H1 (cell line): ENCODE measurements around the gene PGLYRP1. TPM values are rescaled to one million over a fixed set of nuclear protein-coding genes. Genes with fewer than 3 reads are reported as not detected.

Experiments used
- CTCF ChIA-PET: fragments of 300-600 bp; sonication (Branson Sonifier 250); formaldehyde crosslinking; loops from one replicate; lab custom pipeline; 2021; ENCODE audit not compliant: partially characterized antibody; lab: Charles Lee
- POLR2A ChIA-PET: fragments of 300-600 bp; sonication (Branson Sonifier 250); formaldehyde crosslinking; loops from one replicate; lab custom pipeline; 2021; ENCODE audit warnings: inconsistent platforms; ENCODE audit not compliant: partially characterized antibody; lab: Charles Lee
- DNase-seq, 2 experiments: peaks; one replicate each; pipeline versions ENCODE4 v3.0.0 to v3.0.0-alpha.2; 2010 to 2022; ENCODE audit warnings: low spot score in 2 of 2, low read depth in 1 of 2, mixed read lengths in 1 of 2
- FAIRE-seq: peaks from 2 replicates; lab custom pipeline; 2011; peaks lifted over from hg19 to GRCh38; lab: Jason Lieb, UNC
- H2AFZ ChIP-seq: 2 replicates; pipeline ENCODE4 v1.8.1; 2012; ENCODE audit warnings: low read length, inconsistent platforms
- H2AK5ac ChIP-seq: 2 replicates; pipeline ENCODE4 v1.6.1; 2013; ENCODE audit warnings: low read depth, low read length
- H2BK120ac ChIP-seq: replicated peaks from 2 replicates; pipeline ENCODE3; 2013; ENCODE audit warnings: low read depth, low read length, inconsistent platforms
- H2BK12ac ChIP-seq: 2 replicates; pipeline ENCODE4 v1.6.1; 2013; ENCODE audit warnings: low read depth, low read length
- H2BK15ac ChIP-seq: 2 replicates; pipeline ENCODE4 v1.6.1; 2013; ENCODE audit warnings: low read length
- H2BK20ac ChIP-seq: 2 replicates; pipeline ENCODE4 v1.6.1; 2013; ENCODE audit warnings: low read length
- H2BK5ac ChIP-seq: 2 replicates; pipeline ENCODE4 v1.6.1; 2013; ENCODE audit warnings: low read depth, low read length
- H3K14ac ChIP-seq: 2 replicates; pipeline ENCODE4 v1.6.1; 2013; ENCODE audit warnings: inconsistent platforms; ENCODE audit not compliant: insufficient read length
- H3K18ac ChIP-seq: 2 replicates; pipeline ENCODE4 v1.6.1; 2013; ENCODE audit warnings: low read length; ENCODE audit errors: extremely low read depth
- H3K23ac ChIP-seq: 2 replicates; pipeline ENCODE4 v1.6.1; 2013; ENCODE audit warnings: inconsistent platforms; ENCODE audit not compliant: insufficient read length
- H3K23me2 ChIP-seq: 2 replicates; pipeline ENCODE4 v1.6.1; 2013; ENCODE audit warnings: low read depth, low read length
- H3K27ac ChIP-seq: 2 replicates; pipeline ENCODE4 v1.6.1; 2011; ENCODE audit warnings: low read depth, low read length, inconsistent platforms
- H3K27me3 ChIP-seq, 4 experiments: replicated peaks in 1 of 4; 1 replicate in 1 of 4; 2 replicates in 3 of 4; pipeline versions ENCODE4 v1.6.1 to v1.8.1; 2011 to 2013; ENCODE audit warnings: low read length in 3 of 4, mild to moderate bottlenecking in 3 of 4, inconsistent platforms in 2 of 4, mixed read lengths in 2 of 4, moderate library complexity in 1 of 4; ENCODE audit not compliant: control insufficient read depth in 3 of 4, insufficient read depth in 3 of 4; ENCODE audit errors: extremely low read depth in 1 of 4
- H3K36me3 ChIP-seq, 4 experiments: 2 replicates each; pipeline versions ENCODE4 v1.6.1 to v1.8.1; 2011 to 2013; ENCODE audit warnings: mild to moderate bottlenecking in 4 of 4, low read length in 3 of 4, moderate library complexity in 2 of 4, control low read depth in 1 of 4, inconsistent platforms in 1 of 4; ENCODE audit not compliant: insufficient read depth in 4 of 4, control insufficient read depth in 2 of 4
- H3K4ac ChIP-seq: replicated peaks from 2 replicates; pipeline ENCODE3; 2013; ENCODE audit warnings: low read length, low read depth, mixed read lengths, inconsistent platforms; ENCODE audit not compliant: insufficient read length
- H3K4me1 ChIP-seq, 4 experiments: replicated peaks in 1 of 4; 1 replicate in 1 of 4; 2 replicates in 3 of 4; pipeline versions ENCODE4 v1.6.1 to v1.8.1; 2011 to 2013; ENCODE audit warnings: low read length in 3 of 4, inconsistent platforms in 2 of 4, mixed read lengths in 1 of 4; ENCODE audit not compliant: insufficient read depth in 4 of 4, control insufficient read depth in 3 of 4
- H3K4me2 ChIP-seq, 2 experiments: 2 replicates each; pipeline versions ENCODE4 v1.6.1 to v1.8.1; 2011 to 2013; ENCODE audit warnings: low read depth in 2 of 2, low read length in 2 of 2, control low read depth in 1 of 2, inconsistent platforms in 1 of 2, mild to moderate bottlenecking in 1 of 2; ENCODE audit not compliant: insufficient read depth in 1 of 2
- H3K4me3 ChIP-seq, 4 experiments: fragments of 200-600, 300-600 bp in 1 of 4; sonication (generic), shearing (Covaris generic), sonication (Bioruptor Twin) in 1 of 4; 2 replicates each; pipeline versions ENCODE4 v1.5.1 to v1.8.1; 2011 to 2016; ENCODE audit warnings: low read length in 4 of 4, low read depth in 3 of 4, control low read depth in 2 of 4, inconsistent platforms in 2 of 4, mild to moderate bottlenecking in 2 of 4, mixed read lengths in 1 of 4, moderate library complexity in 1 of 4; ENCODE audit not compliant: insufficient read depth in 2 of 4; ENCODE audit errors: extremely low read depth in 1 of 4
- H3K56ac ChIP-seq: replicated peaks from 2 replicates; pipeline ENCODE3; 2013; ENCODE audit warnings: low read depth, mild to moderate bottlenecking, mixed read lengths, low read length, inconsistent platforms; ENCODE audit not compliant: insufficient read length
- H3K79me1 ChIP-seq: 2 replicates; pipeline ENCODE4 v1.6.1; 2013; ENCODE audit warnings: low read depth, low read length, control low read depth
- H3K79me2 ChIP-seq, 2 experiments: 2 replicates each; pipeline versions ENCODE4 v1.6.1 to v1.8.1; 2012 to 2013; ENCODE audit warnings: low read length in 2 of 2, mild to moderate bottlenecking in 2 of 2, inconsistent platforms in 1 of 2; ENCODE audit not compliant: insufficient read depth in 2 of 2, control insufficient read depth in 1 of 2
- H3K9ac ChIP-seq, 4 experiments: replicated peaks in 1 of 4; 1 replicate in 1 of 4; 2 replicates in 3 of 4; pipeline versions ENCODE4 v1.6.1 to v1.8.1; 2011 to 2013; ENCODE audit warnings: low read depth in 3 of 4, low read length in 3 of 4, control low read depth in 2 of 4, mild to moderate bottlenecking in 2 of 4, moderate library complexity in 2 of 4, inconsistent platforms in 1 of 4; ENCODE audit errors: extremely low read depth in 1 of 4
- H3K9me3 ChIP-seq, 2 experiments: 2 replicates each; pipeline versions ENCODE4 v1.6.1 to v1.8.1; 2012 to 2013; ENCODE audit warnings: mild to moderate bottlenecking in 2 of 2, moderate library complexity in 2 of 2, control low read depth in 1 of 2, inconsistent platforms in 1 of 2, low read depth in 1 of 2, low read length in 1 of 2, mixed read lengths in 1 of 2; ENCODE audit not compliant: insufficient read depth in 2 of 2
- H4K20me1 ChIP-seq, 2 experiments: replicated peaks in 1 of 2; 2 replicates each; pipeline versions ENCODE3 to v1.8.1; 2011 to 2013; ENCODE audit warnings: inconsistent platforms in 2 of 2, low read length in 2 of 2, mild to moderate bottlenecking in 1 of 2; ENCODE audit not compliant: insufficient read depth in 2 of 2, control insufficient read depth in 1 of 2
- H4K5ac ChIP-seq: 2 replicates; pipeline ENCODE4 v1.6.1; 2013; ENCODE audit warnings: low read length, low read depth, mixed read lengths, inconsistent platforms; ENCODE audit not compliant: insufficient read length
- H4K8ac ChIP-seq: 2 replicates; pipeline ENCODE4 v1.8.0; 2013; ENCODE audit warnings: mild to moderate bottlenecking, moderate library complexity, low read length, inconsistent platforms; ENCODE audit not compliant: insufficient read depth; ENCODE audit errors: extremely low read depth
- H4K91ac ChIP-seq: replicated peaks from 2 replicates; pipeline ENCODE3; 2013; ENCODE audit warnings: low read length, mixed read lengths, inconsistent platforms; ENCODE audit not compliant: insufficient read length
- CHD2 ChIP-seq: IDR thresholded peaks from 2 replicates; pipeline ENCODE4 v1.6.1; 2012; ENCODE audit warnings: low read length, improper control_type of control experiment
- EGR1 ChIP-seq: IDR thresholded peaks from 2 replicates; pipeline ENCODE4 v1.6.1; 2011; ENCODE audit warnings: low read depth, low read length, borderline replicate concordance
- FOSL1 ChIP-seq: IDR thresholded peaks from 2 replicates; pipeline ENCODE4 v1.6.1; 2011; ENCODE audit warnings: mild to moderate bottlenecking, low read depth, low read length, moderate library complexity; ENCODE audit not compliant: insufficient read depth
- HDAC2 ChIP-seq, 2 experiments: fragments of 300-600 bp in 1 of 2; sonication (generic) in 1 of 2; IDR thresholded peaks; 2 replicates each; pipeline ENCODE4 v1.6.1; 2011 to 2012; ENCODE audit warnings: low read depth in 2 of 2, low read length in 2 of 2, mild to moderate bottlenecking in 2 of 2, moderate library complexity in 2 of 2, borderline replicate concordance in 1 of 2, inconsistent platforms in 1 of 2
- KDM4A ChIP-seq: IDR thresholded peaks from one replicate; pipeline ENCODE4 v1.7.1; 2012; ENCODE audit warnings: low read depth, mild to moderate bottlenecking, moderate library complexity, low read length, inconsistent platforms; ENCODE audit not compliant: severe bottlenecking
- RBBP5 ChIP-seq: IDR thresholded peaks from 2 replicates; pipeline ENCODE4 v1.7.1; 2012; ENCODE audit warnings: low read depth, mild to moderate bottlenecking, inconsistent platforms, low read length, moderate library complexity, borderline replicate concordance
- RFX5 ChIP-seq: IDR thresholded peaks from 2 replicates; pipeline ENCODE4 v1.6.1; 2011; ENCODE audit warnings: low read depth, low read length, improper control_type of control experiment, borderline replicate concordance
- RNF2 ChIP-seq: fragments of 200-900, 300-1000 bp; sonication (generic); IDR thresholded peaks from 2 replicates; pipeline ENCODE4 v1.7.1; 2016; ENCODE audit warnings: borderline replicate concordance, low read depth, mild to moderate bottlenecking, antibody characterized with exemption, low read length; ENCODE audit not compliant: poor library complexity, severe bottlenecking; ENCODE audit errors: missing control alignments
- TEAD4 ChIP-seq: IDR thresholded peaks from 2 replicates; pipeline ENCODE4 v1.6.1; 2012; ENCODE audit warnings: low read depth, low read length, inconsistent platforms, mixed read lengths
- WGBS, 2 experiments: shearing (Covaris generic) in 1 of 2; methylation state at CpG; one replicate each; pipeline versions ENCODE4 v1.1.6 to v1.1.7; 2013 to 2015; ENCODE audit warnings: low lambda C conversion rate in 2 of 2, mixed read lengths in 2 of 2, inconsistent platforms in 1 of 2, low coverage in 1 of 2, missing lambda C conversion rate in 1 of 2; ENCODE audit not compliant: insufficient replicate concordance in 2 of 2, insufficient coverage in 1 of 2, insufficient read length in 1 of 2; ENCODE audit errors: extremely low coverage in 1 of 2, missing lambda C conversion rate in 1 of 2; 5-methylcytosine and 5-hydroxymethylcytosine counted together
- polyA plus RNA-seq, 7 experiments: library from polyadenylated mRNA; depleted of rRNA in 3 of 7; stranded (reverse) in 5 of 7; unstranded in 2 of 7; fragments of >200 nt in 5 of 7; fragments of 200-250 nt in 2 of 7; gene quantifications; 1 replicate in 5 of 7; 2 replicates in 1 of 7; 4 replicates in 1 of 7; pipeline versions ENCODE4 v1.2.1 to v1.2.3, GENCODE V29; 2011 to 2013; ENCODE audit warnings: missing spikeins in 2 of 7, mixed read lengths in 2 of 7
- total RNA-seq: library from RNA; stranded (reverse); fragmentation: NEBNext Ultra II Directional; extraction: Animal tissue kit (Norgen Biotek cat#: 25700); gene quantifications from 2 replicates; pipeline ENCODE4 v1.2.1, GENCODE V29; 2021
- TF ChIP-seq, protein P1 (sequence below): IDR thresholded peaks from 2 replicates; pipeline ENCODE4 v1.6.1; 2011; ENCODE audit warnings: low read length, improper control_type of control experiment

Gene PGLYRP1
- total and polyA plus RNA-seq, 2 of the 8 experiments (the other 6 are each of a cell fraction or from before 2014, with no cell fraction given) = not detected

DNA sequence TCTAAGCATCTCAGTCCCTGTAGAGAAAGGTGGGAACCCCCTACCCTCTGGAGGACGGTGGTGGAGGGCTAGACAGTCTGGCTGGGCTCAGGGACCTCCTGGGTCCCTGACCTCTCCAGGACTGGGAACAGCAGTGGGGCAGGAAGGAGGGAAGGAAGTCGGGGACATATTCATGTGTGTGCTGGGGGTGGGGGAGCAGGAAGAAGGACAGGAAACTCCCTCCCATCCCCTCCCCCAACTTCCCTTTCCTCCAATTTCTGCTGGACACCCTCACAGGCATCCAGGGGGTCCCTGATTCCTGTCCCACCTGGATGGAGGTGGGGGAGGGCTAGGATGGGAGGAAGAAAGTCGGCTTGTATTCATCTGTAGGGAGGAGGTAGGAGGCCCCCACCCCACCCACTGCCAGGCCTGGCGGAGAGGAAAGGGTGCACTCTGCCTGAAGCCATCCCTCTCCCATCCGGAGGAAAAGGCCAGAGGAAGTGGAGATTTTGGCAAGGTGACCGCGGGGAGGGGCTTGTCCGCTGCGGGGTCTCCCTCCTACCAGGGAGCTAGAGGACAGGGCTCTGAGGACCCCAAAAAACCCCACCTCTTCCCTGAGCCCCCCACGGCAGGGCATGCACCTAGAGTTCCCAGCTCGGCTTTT lies 51.5 kb downstream of the PGLYRP1 start:
- Histone ChIP-seq H3K23ac (no peak overlapping the region), H3K14ac (no peak overlapping the region), H2BK5ac (no peak overlapping the region), H3K79me2 (no peaks in the 10 kb centered on the region), H4K8ac (no peak overlapping the region), H3K79me1 (peaks cover 5% of the 10 kb centered on the region; the same call in 1 of the 2 replicates), H2BK12ac (no peak overlapping the region), H4K20me1 (peaks cover 10 to 12% of the 10 kb centered on the region in 2 experiments), H3K23me2 (peaks cover 8% of the 10 kb centered on the region; the same call in 1 of the 2 replicates), H3K9ac (no peak overlapping the region), H2AFZ (no peak overlapping the region), H2BK120ac (no peak overlapping the region), H2AK5ac (peak overlapping the region; percentile 56; the same call in 1 of the 2 replicates), H3K27me3 (peaks cover 0 to 5% (median 2%) of the 10 kb centered on the region in 4 experiments; a peak in 3 of 7 replicates), H3K4me2 (peak overlapping the region in 1 of 2 experiments; percentile 79; a peak in 1 of 4 replicates), H3K9me3 (no peaks in the 10 kb centered on the region), H4K91ac (no peak overlapping the region), H3K27ac (no peak overlapping the region), H3K18ac (no peak overlapping the region), H3K56ac (no peak overlapping the region), H3K4me1 (peaks cover 2 to 12% (median 7%) of the 10 kb centered on the region in 4 experiments; a peak in 5 of 7 replicates), H2BK15ac (peak overlapping the region; percentile 61; the same call in 1 of the 2 replicates), H3K4ac (no peak overlapping the region), H2BK20ac (no peak overlapping the region), H3K4me3 (no peak overlapping the region), H4K5ac (no peak overlapping the region), H3K36me3 (peaks cover 0 to 3% (median 0%) of the 10 kb centered on the region in 4 experiments; a peak in 1 of 8 replicates)
- 67% methylated on average over 11 of the region's 11 CpGs; no CpG with 5 or more reads in 1 of the 2 experiments for WGBS, 2 experiments
- FAIRE-seq (no peak), DNase-seq (no peak)
- ChIA-PET POLR2A (interaction anchor here (0.8 to 1.4 kb wide), 3 partner anchors 8 to 24 kb away, joined by 3 to 8 read pairs (median 4); partner anchors contain the start of gene CCDC61), CTCF (no interaction called here)
- TF ChIP-seq FOSL1 (no peak), CHD2 (no peak), RFX5 (no peak), EGR1 (no peak), KDM4A (no peak), HDAC2 (IDR thresholded peaks at IDR 0.05; ENCODE audit: borderline replicate concordance in 1 of 2, low read depth in 2 of 2, low read length in 2 of 2) (no peak), RBBP5 (no peak), TEAD4 (no peak), RNF2 (no peak)
- TF ChIP-seq, protein P1, sequence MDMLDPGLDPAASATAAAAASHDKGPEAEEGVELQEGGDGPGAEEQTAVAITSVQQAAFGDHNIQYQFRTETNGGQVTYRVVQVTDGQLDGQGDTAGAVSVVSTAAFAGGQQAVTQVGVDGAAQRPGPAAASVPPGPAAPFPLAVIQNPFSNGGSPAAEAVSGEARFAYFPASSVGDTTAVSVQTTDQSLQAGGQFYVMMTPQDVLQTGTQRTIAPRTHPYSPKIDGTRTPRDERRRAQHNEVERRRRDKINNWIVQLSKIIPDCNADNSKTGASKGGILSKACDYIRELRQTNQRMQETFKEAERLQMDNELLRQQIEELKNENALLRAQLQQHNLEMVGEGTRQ = no peak
